ENCODE results near the gene DYNC1I1.

DNA sequence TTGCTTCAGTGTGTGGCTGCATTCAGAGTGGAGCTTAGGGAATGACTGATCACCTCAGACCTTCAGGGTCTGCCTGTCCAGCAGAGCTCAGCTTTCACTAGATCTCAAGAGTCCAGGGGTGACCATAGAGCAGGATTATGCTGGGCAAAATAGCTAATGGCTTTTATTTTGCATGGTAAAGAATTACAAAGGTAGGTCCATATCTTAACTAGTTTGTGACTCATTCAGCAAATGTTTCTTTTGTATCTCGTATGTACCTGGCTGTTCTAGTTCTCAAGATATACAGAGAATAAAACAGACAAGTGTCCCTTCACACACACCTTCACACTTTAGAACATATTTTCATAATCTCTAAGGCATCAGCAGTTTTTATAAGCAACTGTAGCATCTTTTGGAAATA is 180.5 kb downstream of the DYNC1I1 start:
- TF ChIP-seq, protein P1, sequence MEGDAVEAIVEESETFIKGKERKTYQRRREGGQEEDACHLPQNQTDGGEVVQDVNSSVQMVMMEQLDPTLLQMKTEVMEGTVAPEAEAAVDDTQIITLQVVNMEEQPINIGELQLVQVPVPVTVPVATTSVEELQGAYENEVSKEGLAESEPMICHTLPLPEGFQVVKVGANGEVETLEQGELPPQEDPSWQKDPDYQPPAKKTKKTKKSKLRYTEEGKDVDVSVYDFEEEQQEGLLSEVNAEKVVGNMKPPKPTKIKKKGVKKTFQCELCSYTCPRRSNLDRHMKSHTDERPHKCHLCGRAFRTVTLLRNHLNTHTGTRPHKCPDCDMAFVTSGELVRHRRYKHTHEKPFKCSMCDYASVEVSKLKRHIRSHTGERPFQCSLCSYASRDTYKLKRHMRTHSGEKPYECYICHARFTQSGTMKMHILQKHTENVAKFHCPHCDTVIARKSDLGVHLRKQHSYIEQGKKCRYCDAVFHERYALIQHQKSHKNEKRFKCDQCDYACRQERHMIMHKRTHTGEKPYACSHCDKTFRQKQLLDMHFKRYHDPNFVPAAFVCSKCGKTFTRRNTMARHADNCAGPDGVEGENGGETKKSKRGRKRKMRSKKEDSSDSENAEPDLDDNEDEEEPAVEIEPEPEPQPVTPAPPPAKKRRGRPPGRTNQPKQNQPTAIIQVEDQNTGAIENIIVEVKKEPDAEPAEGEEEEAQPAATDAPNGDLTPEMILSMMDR (conservative IDR thresholded peaks at IDR 0.05) = no peak
- no peak for TF ChIP-seq EZH2 (IDR thresholded peaks at IDR 0.05; ENCODE audit: low read depth)
